SK-MEL-5 (cell line): ENCODE results near the gene DDX54. TPM values are rescaled to one million over a fixed set of nuclear protein-coding genes. Genes with fewer than 3 reads are reported as not detected.
"Not testable (repeated sequence)": the region's sequence is repeated elsewhere in the genome, so short reads cannot be mapped to it uniquely, and the experiment has no call there.

ENCODE experiments used
- DNase-seq: peaks from one replicate; pipeline ENCODE4 v3.0.0-alpha.2; 2016; ENCODE audit warnings: low read depth, low spot score
- in situ Hi-C: cut with HindIII; loops from 2 replicates; pipeline ENCODE4 v1.10.0; 2016; ENCODE audit warnings: low sequenced_read_pairs, high pct_unique_total_duplicates, low pct_unique_long_range_greater_than_20kb
- total RNA-seq: library from RNA; depleted of rRNA; stranded (reverse); fragments of >200 nt; shearing (Covaris generic); gene quantifications from 2 replicates; pipeline ENCODE4 v1.2.3, GENCODE V29; 2014

DDX54 gene
- total RNA-seq, 1 experiment from 2014 or later: 73.4 TPM

- no peak for DNase-seq
- in situ Hi-C loops: no loop called here
Observed at GRCh38 chr12:113221997-113222729, 36.9 kb upstream of the DDX54 start.

GRCh38 chr12:113221181-113221996 is 36.1 kb upstream of the DDX54 start, which contains the start of gene TPCN1:
TPCN1 (plus strand) TSS chr12:113221464; CDS start chr12:113226853, 5,389 bp downstream.
- in situ Hi-C loops: no loop called here
- peak; percentile 100 for DNase-seq

GRCh38 chr12:113220593-113221180 is 35.4 kb upstream of the DDX54 start:
- DNase-seq: peak; percentile 41

GRCh38 chr12:113216027-113216426 is 30.7 kb upstream of the DDX54 start:
- no peak for DNase-seq
- in situ Hi-C loops: no loop called here

More at GRCh38 chr12:113220593-113221180, 35.4 kb upstream of the DDX54 start:
- in situ Hi-C loops: no loop called here

- peak; percentile 94 for DNase-seq
- in situ Hi-C loops: no loop called here
Observed at GRCh38 chr12:113214895-113215400, 29.7 kb upstream of the DDX54 start.

GRCh38 chr12:113211160-113211559 is 25.9 kb upstream of the DDX54 start:
- in situ Hi-C loops: no loop called here
- DNase-seq: no peak

- no peak for DNase-seq
- in situ Hi-C loops: no loop called here
Observed at GRCh38 chr12:113208041-113208934, 23.0 kb upstream of the DDX54 start.

GRCh38 chr12:113207613-113208040 is 22.3 kb upstream of the DDX54 start:
- no peak for DNase-seq

GRCh38 chr12:113206802-113207201 is 21.5 kb upstream of the DDX54 start:
- in situ Hi-C loops: not testable (repeated sequence)

More at GRCh38 chr12:113207613-113208040, 22.3 kb upstream of the DDX54 start:
- in situ Hi-C loops: no loop called here

GRCh38 chr12:113204804-113205203 is 19.5 kb upstream of the DDX54 start:
- in situ Hi-C loops: no loop called here
- no peak for DNase-seq

More at GRCh38 chr12:113206802-113207201, 21.5 kb upstream of the DDX54 start:
- not testable (repeated sequence) for DNase-seq

- DNase-seq: no peak
- in situ Hi-C loops: no loop called here
Observed at GRCh38 chr12:113203852-113204760, 18.8 kb upstream of the DDX54 start.

GRCh38 chr12:113202300-113203075 is 17.2 kb upstream of the DDX54 start:
- no peak for DNase-seq
- in situ Hi-C loops: no loop called here

GRCh38 chr12:113201187-113202177 is 16.2 kb upstream of the DDX54 start:
- no peak for DNase-seq
- in situ Hi-C loops: no loop called here

- in situ Hi-C loops: no loop called here
- DNase-seq: no peak
Observed at GRCh38 chr12:113200021-113200797, 14.9 kb upstream of the DDX54 start.
